GM12873 (cell line): Measurements from ENCODE around the gene CARD11.

ENCODE experiments used
- TF ChIP-seq, protein P1 (sequence below): IDR thresholded peaks from 2 replicates; pipeline ENCODE4 v1.5.1; 2012; ENCODE audit warnings: low read depth, mild to moderate bottlenecking, moderate library complexity, low read length, control low read depth; ENCODE audit not compliant: insufficient read depth; ENCODE audit errors: missing control alignments

The CARD11 gene

GRCh38 chr7:2969398-2970306 lies 74.0 kb downstream of the CARD11 start:
- TF ChIP-seq, protein P1, sequence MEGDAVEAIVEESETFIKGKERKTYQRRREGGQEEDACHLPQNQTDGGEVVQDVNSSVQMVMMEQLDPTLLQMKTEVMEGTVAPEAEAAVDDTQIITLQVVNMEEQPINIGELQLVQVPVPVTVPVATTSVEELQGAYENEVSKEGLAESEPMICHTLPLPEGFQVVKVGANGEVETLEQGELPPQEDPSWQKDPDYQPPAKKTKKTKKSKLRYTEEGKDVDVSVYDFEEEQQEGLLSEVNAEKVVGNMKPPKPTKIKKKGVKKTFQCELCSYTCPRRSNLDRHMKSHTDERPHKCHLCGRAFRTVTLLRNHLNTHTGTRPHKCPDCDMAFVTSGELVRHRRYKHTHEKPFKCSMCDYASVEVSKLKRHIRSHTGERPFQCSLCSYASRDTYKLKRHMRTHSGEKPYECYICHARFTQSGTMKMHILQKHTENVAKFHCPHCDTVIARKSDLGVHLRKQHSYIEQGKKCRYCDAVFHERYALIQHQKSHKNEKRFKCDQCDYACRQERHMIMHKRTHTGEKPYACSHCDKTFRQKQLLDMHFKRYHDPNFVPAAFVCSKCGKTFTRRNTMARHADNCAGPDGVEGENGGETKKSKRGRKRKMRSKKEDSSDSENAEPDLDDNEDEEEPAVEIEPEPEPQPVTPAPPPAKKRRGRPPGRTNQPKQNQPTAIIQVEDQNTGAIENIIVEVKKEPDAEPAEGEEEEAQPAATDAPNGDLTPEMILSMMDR = no peak

GRCh38 chr7:2968616-2969397 lies 74.9 kb downstream of the CARD11 start:
- TF ChIP-seq, protein P1 = no peak

GRCh38 chr7:2968176-2968575 lies 75.5 kb downstream of the CARD11 start:
- TF ChIP-seq, protein P1 = no peak

DNA sequence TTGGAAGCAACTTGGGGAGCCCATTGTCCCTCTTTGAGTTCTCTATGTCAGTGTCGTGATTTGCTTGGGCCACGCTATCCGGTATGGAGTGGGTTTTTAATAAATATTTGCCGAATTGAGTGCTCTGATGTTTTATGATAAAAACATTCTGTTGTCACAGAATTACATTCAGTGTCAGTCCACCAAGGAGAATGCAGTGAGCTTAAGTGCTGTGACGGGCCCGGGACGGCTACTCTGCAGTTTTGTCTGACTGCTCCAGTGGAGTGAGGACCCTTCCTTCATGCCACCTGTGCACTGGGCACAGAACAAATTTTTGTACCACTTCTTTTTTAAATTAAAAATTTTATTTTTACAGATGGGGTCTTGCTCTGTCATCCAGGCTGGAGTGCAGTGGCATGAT lies 76.0 kb downstream of the CARD11 start:
- TF ChIP-seq, protein P1 = no peak

- TF ChIP-seq, protein P1 = no peak
These were observed 76.4 kb downstream of the CARD11 start for GRCh38 chr7:2967253-2967652.

DNA sequence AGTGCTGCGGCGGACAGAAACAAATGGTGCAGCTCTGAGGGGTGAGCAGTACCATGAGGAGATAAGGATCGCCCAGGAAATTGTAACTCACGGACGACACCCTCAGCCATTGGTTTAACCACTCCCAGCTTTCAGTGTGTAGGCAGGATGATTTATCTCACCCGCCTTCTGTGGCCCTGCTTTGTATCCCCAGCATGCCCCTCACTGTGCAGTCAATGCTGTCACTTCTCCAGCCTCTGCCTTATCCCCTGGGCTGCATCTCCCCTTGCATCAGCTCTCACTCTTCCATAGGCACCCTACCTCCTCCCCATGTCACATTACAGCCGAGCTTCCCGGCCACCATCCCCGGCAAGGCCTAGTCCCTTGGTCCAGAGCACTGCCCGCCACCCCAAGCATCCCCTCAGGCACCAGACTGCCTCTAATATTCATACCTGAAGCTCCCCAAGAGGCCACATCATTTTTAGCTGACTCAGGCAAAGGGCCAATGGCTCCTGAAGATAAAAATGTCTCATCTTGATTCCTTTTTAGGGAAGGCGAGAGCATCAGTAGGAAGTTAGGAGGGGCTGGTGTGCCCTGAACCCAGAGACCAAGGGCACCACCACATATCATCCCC lies 77.1 kb downstream of the CARD11 start:
- TF ChIP-seq, protein P1 = no peak
